Measurements from ENCODE around the gene TMEM40. TPM values are rescaled to one million over a fixed set of nuclear protein-coding genes. Genes with fewer than 3 reads are reported as not detected.

The TMEM40 gene
- total RNA-seq, 4 donors from 2014 or later = not detected

GRCh38 chr3:12756175-12756574 is 2.9 kb downstream of the TMEM40 start:
- in situ Hi-C loops (cut with MboI; ENCODE audit: low pct_ligation_motif_present in 1 of 4, low pct_unique_long_range_greater_than_20kb in 1 of 4, low sequenced_read_pairs in 3 of 4) = no loop called here
- intact Hi-C loops (cut with DNase I; ENCODE audit: low total_unique reads) = no loop called here
- Histone ChIP-seq H3K27me3 (no peaks in the 10 kb centered on the region), H3K36me3 (no peaks in the 10 kb centered on the region), H3K27ac (no peak overlapping the region), H3K4me1 (peaks cover 0 to 7% (median 6%) of the 10 kb centered on the region in 4 donors), H3K9me3 (no peaks in the 10 kb centered on the region), H3K4me3 (no peak overlapping the region)
- no peak for DNase-seq
- TF ChIP-seq POLR2AphosphoS5 (IDR thresholded peaks at IDR 0.05) (no peak), EP300 (IDR thresholded peaks at IDR 0.05; ENCODE audit: low read depth) (no peak), CTCF (IDR thresholded peaks at IDR 0.05) (no peak), POLR2A (IDR thresholded peaks at IDR 0.05) (no peak)
- WGBS, 2 donors (ENCODE audit: low coverage in 1 of 2) = 62 to 85% methylated on average over 4 of the region's 4 CpGs

GRCh38 chr3:12755754-12756153 is 3.3 kb downstream of the TMEM40 start:
- no peak overlapping the region for H3K4me3 ChIP-seq
- no peaks in the 10 kb centered on the region for H3K27me3 ChIP-seq
- intact Hi-C loops (cut with DNase I; ENCODE audit: low total_unique reads) = no loop called here
- 73 to 78% methylated on average over 6 of the region's 6 CpGs for WGBS, 2 donors (ENCODE audit: low coverage in 1 of 2)
- H3K36me3 ChIP-seq = no peaks in the 10 kb centered on the region
- H3K27ac ChIP-seq = no peak overlapping the region
- peaks cover 0 to 7% (median 6%) of the 10 kb centered on the region in 4 donors for H3K4me1 ChIP-seq
- in situ Hi-C loops (cut with MboI; ENCODE audit: low pct_ligation_motif_present in 1 of 4, low pct_unique_long_range_greater_than_20kb in 1 of 4, low sequenced_read_pairs in 3 of 4) = no loop called here
- no peak for DNase-seq
- H3K9me3 ChIP-seq = no peaks in the 10 kb centered on the region
- no peak for TF ChIP-seq CTCF (IDR thresholded peaks at IDR 0.05)
- TF ChIP-seq POLR2AphosphoS5 (IDR thresholded peaks at IDR 0.05) = no peak
- no peak for TF ChIP-seq EP300 (IDR thresholded peaks at IDR 0.05; ENCODE audit: low read depth)
- TF ChIP-seq POLR2A (IDR thresholded peaks at IDR 0.05) = no peak

GRCh38 chr3:12754313-12754712 is 4.7 kb downstream of the TMEM40 start:
- no peak for DNase-seq
- intact Hi-C loops (cut with DNase I; ENCODE audit: low total_unique reads) = no loop called here

GRCh38 chr3:12753275-12754028 is 5.6 kb downstream of the TMEM40 start:
- H3K4me1 ChIP-seq = peaks cover 0 to 5% (median 4%) of the 10 kb centered on the region in 4 donors
- no peak for DNase-seq
- intact Hi-C loops (cut with DNase I; ENCODE audit: low total_unique reads) (no loop called here), in situ Hi-C loops (cut with MboI; ENCODE audit: low pct_ligation_motif_present in 1 of 4, low pct_unique_long_range_greater_than_20kb in 1 of 4, low sequenced_read_pairs in 3 of 4) (no loop called here)
- no peaks in the 10 kb centered on the region for H3K27me3 ChIP-seq
- WGBS, 2 donors (ENCODE audit: low coverage in 1 of 2) = 88 to 93% methylated on average over 3 to 9 of the region's 9 CpGs
- no peaks in the 10 kb centered on the region for H3K36me3 ChIP-seq
- H3K4me3 ChIP-seq = no peak overlapping the region
- TF ChIP-seq POLR2A (IDR thresholded peaks at IDR 0.05) (no peak), POLR2AphosphoS5 (IDR thresholded peaks at IDR 0.05) (no peak), CTCF (IDR thresholded peaks at IDR 0.05) (no peak), EP300 (IDR thresholded peaks at IDR 0.05; ENCODE audit: low read depth) (no peak)
- H3K9me3 ChIP-seq = no peaks in the 10 kb centered on the region
- no peak overlapping the region for H3K27ac ChIP-seq

More at GRCh38 chr3:12754313-12754712, 4.7 kb downstream of the TMEM40 start:
- H3K4me3 ChIP-seq = no peak overlapping the region
- H3K27ac ChIP-seq = no peak overlapping the region
- WGBS, 2 donors (ENCODE audit: low coverage in 1 of 2) = 89% methylated on average over 1 of the region's 1 CpG; no CpG with 5 or more reads in 1 of the 2 donors
- no peaks in the 10 kb centered on the region for H3K27me3 ChIP-seq
- no peaks in the 10 kb centered on the region for H3K36me3 ChIP-seq
- TF ChIP-seq CTCF (IDR thresholded peaks at IDR 0.05) = no peak
- no peak for TF ChIP-seq POLR2A (IDR thresholded peaks at IDR 0.05)
- no peak for TF ChIP-seq EP300 (IDR thresholded peaks at IDR 0.05; ENCODE audit: low read depth)
- no peak for TF ChIP-seq POLR2AphosphoS5 (IDR thresholded peaks at IDR 0.05)
- in situ Hi-C loops (cut with MboI; ENCODE audit: low pct_ligation_motif_present in 1 of 4, low pct_unique_long_range_greater_than_20kb in 1 of 4, low sequenced_read_pairs in 3 of 4) = no loop called here
- peaks cover 0 to 7% (median 6%) of the 10 kb centered on the region in 4 donors for H3K4me1 ChIP-seq
- H3K9me3 ChIP-seq = no peaks in the 10 kb centered on the region
